HepG2 (cell line): ENCODE measurements around the gene SLC25A11. TPM values are rescaled to one million over a fixed set of nuclear protein-coding genes. Genes with fewer than 3 reads are reported as not detected.

Experiments used
- ATAC-seq: fragments of 200-7000 bp; cut with Tn5 transposase; 3 replicates; pipeline ENCODE4 v1.9.1; 2020; ENCODE audit warnings: mild to moderate bottlenecking, moderate library complexity
- BruUV-seq: library from RNA; stranded (reverse); fragments of 400-500 nt; replicated peaks from 2 replicates; lab custom pipeline; 2021; lab: Mats Ljungman, UMichigan
- CTCF ChIA-PET: fragments of 300-600 bp; formaldehyde crosslinking; extraction: SDS; loops from one replicate; lab custom pipeline; 2021; ENCODE audit warnings: low total read pairs, inconsistent platforms, low intra/inter-chr PET ratio; lab: Yijun Ruan, JAX
- POLR2A ChIA-PET: fragments of 350-600 bp; sonication (Branson Sonifier 250); formaldehyde crosslinking; loops from one replicate; lab custom pipeline; 2020; ENCODE audit warnings: antibody characterized with exemption, inconsistent platforms; lab: Yijun Ruan, JAX
- DNase-seq: peaks from one replicate; pipeline ENCODE4 v3.0.0-alpha.2; 2015; ENCODE audit warnings: low spot score
- FAIRE-seq: peaks from 3 replicates; lab custom pipeline; 2011; peaks lifted over from hg19 to GRCh38; lab: Jason Lieb, UNC
- H2AFZ ChIP-seq: one replicate; pipeline ENCODE4 v1.6.1; 2011; ENCODE audit warnings: low read length, inconsistent platforms
- H3K27ac ChIP-seq: fragments of 300-600 bp; 3 replicates; pipeline ENCODE4 v1.8.0; 2011; ENCODE audit warnings: mixed run types, mild to moderate bottlenecking, mixed read lengths, low read length, inconsistent platforms; ENCODE audit not compliant: insufficient read depth; ENCODE audit errors: extremely low read length
- H3K27me3 ChIP-seq, 2 experiments: fragments of 200-600 bp in 1 of 2; 2 replicates in 1 of 2; 3 replicates in 1 of 2; pipeline versions ENCODE4 v1.6.0 to v1.8.0; 2011; ENCODE audit warnings: low read length in 2 of 2, mild to moderate bottlenecking in 2 of 2, moderate library complexity in 2 of 2, inconsistent platforms in 1 of 2; ENCODE audit not compliant: insufficient read depth in 2 of 2, control insufficient read depth in 1 of 2
- H3K36me3 ChIP-seq, 2 experiments: fragments of 200-600 bp in 1 of 2; replicated peaks in 1 of 2; 2 replicates in 1 of 2; 3 replicates in 1 of 2; pipeline versions ENCODE4 v1.5.1 to v1.8.0; 2011; ENCODE audit warnings: low read length in 2 of 2, inconsistent platforms in 1 of 2; ENCODE audit not compliant: insufficient read depth in 2 of 2, control insufficient read depth in 1 of 2
- H3K4me1 ChIP-seq: 2 replicates; pipeline ENCODE4 v1.5.1; 2012; ENCODE audit warnings: low read length, inconsistent platforms; ENCODE audit not compliant: insufficient read depth
- H3K4me2 ChIP-seq: 2 replicates; pipeline ENCODE4 v1.6.0; 2011; ENCODE audit warnings: low read depth, low read length, inconsistent platforms
- H3K4me3 ChIP-seq, 3 experiments: fragments of 200-600 bp in 1 of 3; sonication (generic), shearing (Covaris generic) in 1 of 3; replicated peaks in 1 of 3; 2 replicates each; pipeline ENCODE4 v1.5.1; 2011 to 2016; ENCODE audit warnings: low read length in 3 of 3, inconsistent platforms in 2 of 3, low read depth in 2 of 3, mild to moderate bottlenecking in 2 of 3, control low read depth in 1 of 3, mixed read lengths in 1 of 3; ENCODE audit not compliant: insufficient read depth in 1 of 3
- H3K79me2 ChIP-seq: one replicate; pipeline ENCODE4 v1.6.1; 2011; ENCODE audit warnings: low read length, inconsistent platforms; ENCODE audit not compliant: insufficient read depth
- H3K9ac ChIP-seq: 2 replicates; pipeline ENCODE4 v1.6.0; 2011; ENCODE audit warnings: mild to moderate bottlenecking, low read depth, low read length, inconsistent platforms; ENCODE audit not compliant: insufficient read depth
- H3K9me3 ChIP-seq: 2 replicates; pipeline ENCODE4 v1.5.1; 2012; ENCODE audit warnings: mild to moderate bottlenecking, low read length
- H4K20me1 ChIP-seq: 2 replicates; pipeline ENCODE4 v1.6.0; 2011; ENCODE audit warnings: inconsistent platforms, mild to moderate bottlenecking, low read length, moderate library complexity; ENCODE audit not compliant: insufficient read depth
- ARNTL ChIP-seq: sonication (generic); formaldehyde crosslinking; IDR thresholded peaks from 2 replicates; pipeline ENCODE4 v1.4.0; 2020; ENCODE audit warnings: mild to moderate bottlenecking, missing genetic modification reagents
- DNMT3B ChIP-seq: conservative IDR thresholded peaks from 2 replicates; pipeline ENCODE4 v1.6.1; 2016; ENCODE audit warnings: missing biosample characterization, control low read depth
- HHEX ChIP-seq: IDR thresholded peaks from 2 replicates; pipeline ENCODE4 v1.6.1; 2016; ENCODE audit warnings: control low read depth
- HNF1A ChIP-seq, 2 experiments: sonication (generic) in 1 of 2; formaldehyde crosslinking in 1 of 2; IDR thresholded peaks; 2 replicates each; pipeline versions ENCODE4 v1.4.0 to v1.6.1; 2016 to 2020; ENCODE audit warnings: borderline replicate concordance in 1 of 2, low read depth in 1 of 2, mild to moderate bottlenecking in 1 of 2, missing genetic modification reagents in 1 of 2
- HNF4G ChIP-seq, 2 experiments: sonication (generic) in 1 of 2; formaldehyde crosslinking in 1 of 2; IDR thresholded peaks; 2 replicates each; pipeline versions ENCODE4 v1.4.0 to v1.6.1; 2011 to 2020; ENCODE audit warnings: borderline replicate concordance in 2 of 2, low read depth in 2 of 2, mild to moderate bottlenecking in 2 of 2, low read length in 1 of 2, missing genetic modification reagents in 1 of 2, moderate library complexity in 1 of 2
- HNRNPUL1 ChIP-seq: fragments of 200-400 bp; formaldehyde crosslinking; IDR thresholded peaks from 2 replicates; pipeline ENCODE4 v1.6.1; 2017; ENCODE audit warnings: low read depth, mild to moderate bottlenecking, low read length, moderate library complexity
- SCMH1 ChIP-seq: sonication (generic); formaldehyde crosslinking; IDR thresholded peaks from 2 replicates; pipeline ENCODE4 v1.9.0; 2021; ENCODE audit warnings: missing genetic modification reagents, mild to moderate bottlenecking, borderline replicate concordance
- SIX1 ChIP-seq: sonication (generic); formaldehyde crosslinking; IDR thresholded peaks from 2 replicates; pipeline ENCODE4 v1.4.0; 2020; ENCODE audit warnings: missing genetic modification reagents, borderline replicate concordance
- SRSF4 ChIP-seq: fragments of 200-400 bp; formaldehyde crosslinking; IDR thresholded peaks from one replicate; pipeline ENCODE4 v1.6.1; 2018; ENCODE audit warnings: mild to moderate bottlenecking, low read depth, low read length, moderate library complexity; ENCODE audit not compliant: poor library complexity, severe bottlenecking
- TEAD2 ChIP-seq: sonication (generic); formaldehyde crosslinking; IDR thresholded peaks from 2 replicates; pipeline ENCODE4 v1.9.0; 2021; ENCODE audit warnings: missing genetic modification reagents
- YEATS4 ChIP-seq: sonication (generic); formaldehyde crosslinking; IDR thresholded peaks from 2 replicates; pipeline ENCODE4 v1.4.0; 2020; ENCODE audit warnings: missing genetic modification reagents, borderline replicate concordance
- ZBTB42 ChIP-seq: sonication (generic); formaldehyde crosslinking; IDR thresholded peaks from 2 replicates; pipeline ENCODE4 v1.5.0; 2020; ENCODE audit warnings: mild to moderate bottlenecking, missing genetic modification reagents
- ZMAT5 ChIP-seq: sonication (generic); formaldehyde crosslinking; IDR thresholded peaks from 2 replicates; pipeline ENCODE4 v1.5.0; 2020; ENCODE audit warnings: mild to moderate bottlenecking, low read depth, missing genetic modification reagents, borderline replicate concordance
- ZMYM4 ChIP-seq: sonication (generic); formaldehyde crosslinking; IDR thresholded peaks from 2 replicates; pipeline ENCODE4 v1.8.1; 2023; ENCODE audit warnings: mild to moderate bottlenecking, missing genetic modification reagents
- ZNF256 ChIP-seq: sonication (generic); formaldehyde crosslinking; conservative IDR thresholded peaks from 2 replicates; pipeline ENCODE4 v1.4.0; 2020; ENCODE audit warnings: missing genetic modification reagents
- ZNF530 ChIP-seq: sonication (generic); formaldehyde crosslinking; IDR thresholded peaks from 2 replicates; pipeline ENCODE4 v1.5.0; 2020; ENCODE audit warnings: low read depth, mild to moderate bottlenecking, missing genetic modification reagents
- ZNF564 ChIP-seq: sonication (generic); formaldehyde crosslinking; IDR thresholded peaks from 2 replicates; pipeline ENCODE4 v1.8.1; 2023; ENCODE audit warnings: mild to moderate bottlenecking, missing genetic modification reagents
- ZSCAN9 ChIP-seq: IDR thresholded peaks from 2 replicates; pipeline ENCODE4 v1.6.1; 2016; ENCODE audit warnings: borderline replicate concordance
- WGBS: methylation state at CpG from one replicate; pipeline ENCODE4 v1.1.6; 2017; ENCODE audit warnings: low lambda C conversion rate; 5-methylcytosine and 5-hydroxymethylcytosine counted together
- in situ Hi-C: cut with HindIII; loops from 2 replicates; pipeline ENCODE4 v1.10.0; 2017; ENCODE audit warnings: low pct_unique_long_range_greater_than_20kb; ENCODE audit not compliant: extremely low pct_ligation_motif_present
- intact Hi-C: fragments of 100-400 bp; cut with micrococcal nuclease; formaldehyde crosslinking; loops from one replicate; pipeline ENCODE4 v1.10.0; 2022; ENCODE audit not compliant: unreplicated experiment
- polyA plus RNA-seq, 8 experiments: library from polyadenylated mRNA; depleted of rRNA in 3 of 8; stranded (reverse) in 7 of 8; unstranded in 1 of 8; fragments of >200 nt; fragmentation: Illumina TruSeq in 4 of 8; extraction: Trizol in 4 of 8; gene quantifications; 2 replicates each; pipeline versions ENCODE4 v1.2.1 to v1.2.3, GENCODE V29; 2011 to 2016; ENCODE audit warnings: low read depth in 4 of 8, missing spikeins in 1 of 8, mixed read lengths in 1 of 8; ENCODE audit not compliant: insufficient read depth in 1 of 8
- total RNA-seq, 5 experiments: library from RNA; depleted of rRNA; stranded (reverse); fragments of >200 nt; fragmentation: Illumina TruSeq; extraction: Trizol; gene quantifications; 2 replicates each; pipeline ENCODE4 v1.2.3, GENCODE V29; 2016; ENCODE audit warnings: low read depth in 1 of 5

Gene SLC25A11
- total and polyA plus RNA-seq, 2 of the 13 experiments (the other 11 are each of a cell fraction or from before 2014, with no cell fraction given), result 35.4 to 47.2 TPM

GRCh38 chr17:4928881-4929280, 11.0 kb downstream of the SLC25A11 start:
- H3K79me2 ChIP-seq, result no peaks in the 10 kb centered on the region
- no peaks in the 10 kb centered on the region for H4K20me1 ChIP-seq
- H3K36me3 ChIP-seq, result no peaks in the 10 kb centered on the region
- FAIRE-seq, result no peak
- H3K4me1 ChIP-seq, result peaks cover 2% of the 10 kb centered on the region
- DNase-seq, result no peak
- no peaks in the 10 kb centered on the region for H3K27me3 ChIP-seq
- BruUV-seq, result no TSS peak
- intact Hi-C loops (no loop called here), in situ Hi-C loops (no loop called here)
- no peak overlapping the region for H3K4me3 ChIP-seq
- ChIA-PET CTCF (no interaction called here), POLR2A (interaction anchor here (1.0 to 1.1 kb wide), 3 partner anchors 8 to 38 kb away, joined by 3 to 6 read pairs (median 5); partner anchors contain the start of genes RNF167 and SLC25A11)
- H3K4me2 ChIP-seq, result no peak overlapping the region
- WGBS, result 96% methylated on average over 18 of the region's 18 CpGs
- no peak overlapping the region for H3K9ac ChIP-seq
- ATAC-seq, result no peak
- TF ChIP-seq ARNTL (CRISPR knock-in tag) (no peak), HHEX (CRISPR knock-in tag) (no peak), SCMH1 (CRISPR knock-in tag) (no peak), TEAD2 (no peak), ZSCAN9 (CRISPR knock-in tag) (no peak), HNRNPUL1 (no peak), HNF4G (IDR thresholded peaks at IDR 0.05; ENCODE audit: borderline replicate concordance, low read depth, low read length) (no peak), HNF4G (CRISPR knock-in tag; IDR thresholded peaks at IDR 0.05; ENCODE audit: borderline replicate concordance, low read depth) (no peak), SRSF4 (no peak), SIX1 (no peak), ZNF530 (CRISPR knock-in tag) (no peak), ZBTB42 (CRISPR knock-in tag) (no peak), HNF1A (IDR thresholded peaks at IDR 0.05; ENCODE audit: low read depth) (no peak), HNF1A (CRISPR knock-in tag; IDR thresholded peaks at IDR 0.05; ENCODE audit: borderline replicate concordance) (no peak), ZNF564 (no peak), ZMAT5 (CRISPR knock-in tag) (no peak), ZNF256 (CRISPR knock-in tag) (no peak), DNMT3B (CRISPR knock-in tag) (no peak), ZMYM4 (CRISPR knock-in tag) (no peak), YEATS4 (CRISPR knock-in tag) (no peak)
- no peak overlapping the region for H2AFZ ChIP-seq
- no peaks in the 10 kb centered on the region for H3K9me3 ChIP-seq
- H3K27ac ChIP-seq, result no peak overlapping the region
